Keratinocyte (primary cell): ENCODE measurements around the gene CMIP. TPM values are rescaled to one million over a fixed set of nuclear protein-coding genes. Genes with fewer than 3 reads are reported as not detected.

Experiments
- DNase-seq: peaks from one replicate; pipeline ENCODE4 v3.0.0-alpha.2; 2011; ENCODE audit warnings: low read depth, missing footprints, low spot score
- FAIRE-seq: peaks from 2 replicates; lab custom pipeline; 2011; peaks lifted over from hg19 to GRCh38; lab: Jason Lieb, UNC
- H2AFZ ChIP-seq: 2 replicates; pipeline ENCODE4 v1.6.0; 2012; ENCODE audit warnings: low read length, control low read depth, inconsistent platforms; ENCODE audit not compliant: control insufficient read depth
- H3K27ac ChIP-seq: 2 replicates; pipeline ENCODE4 v1.5.1; 2011; ENCODE audit warnings: low read length; ENCODE audit not compliant: control insufficient read depth, insufficient read depth
- H3K27me3 ChIP-seq: 3 replicates; pipeline ENCODE4 v1.6.0; 2011; ENCODE audit warnings: low read length; ENCODE audit not compliant: control insufficient read depth, insufficient read depth; ENCODE audit errors: extremely low read depth
- H3K36me3 ChIP-seq, 2 experiments: 2 replicates in 1 of 2; 3 replicates in 1 of 2; pipeline ENCODE4 v1.5.1; 2011; ENCODE audit warnings: low read length in 2 of 2, mild to moderate bottlenecking in 1 of 2; ENCODE audit not compliant: control insufficient read depth in 2 of 2, insufficient read depth in 2 of 2; ENCODE audit errors: extremely low read depth in 1 of 2
- H3K4me1 ChIP-seq: 3 replicates; pipeline ENCODE4 v1.5.1; 2011; ENCODE audit warnings: low read length; ENCODE audit not compliant: control insufficient read depth, insufficient read depth; ENCODE audit errors: extremely low read depth
- H3K4me2 ChIP-seq: 3 replicates; pipeline ENCODE4 v1.6.0; 2011; ENCODE audit warnings: low read depth, low read length; ENCODE audit not compliant: control insufficient read depth, insufficient read depth; ENCODE audit errors: extremely low read depth
- H3K4me3 ChIP-seq, 3 experiments: fragments of 200-600 bp in 1 of 3; sonication (generic) in 1 of 3; 2 replicates in 2 of 3; 3 replicates in 1 of 3; pipeline ENCODE4 v1.5.1; 2011 to 2016; ENCODE audit warnings: low read length in 3 of 3, mild to moderate bottlenecking in 3 of 3, control low read depth in 2 of 3, inconsistent platforms in 1 of 3, low read depth in 1 of 3, mixed read lengths in 1 of 3, mixed run types in 1 of 3, moderate library complexity in 1 of 3; ENCODE audit not compliant: control insufficient read depth in 2 of 3, insufficient read depth in 2 of 3; ENCODE audit errors: extremely low read depth in 1 of 3
- H3K79me2 ChIP-seq: 2 replicates; pipeline ENCODE4 v1.6.0; 2012; ENCODE audit warnings: low read length; ENCODE audit not compliant: control insufficient read depth, insufficient read depth
- H3K9ac ChIP-seq: 3 replicates; pipeline ENCODE4 v1.6.0; 2011; ENCODE audit warnings: low read length; ENCODE audit not compliant: control insufficient read depth, insufficient read depth; ENCODE audit errors: extremely low read depth
- H3K9me1 ChIP-seq: 3 replicates; pipeline ENCODE4 v1.6.0; 2011; ENCODE audit warnings: low read length; ENCODE audit not compliant: control insufficient read depth, insufficient read depth; ENCODE audit errors: extremely low read depth
- H3K9me3 ChIP-seq: 2 replicates; pipeline ENCODE4 v1.5.1; 2012; ENCODE audit warnings: low read depth, low read length; ENCODE audit not compliant: control insufficient read depth
- H4K20me1 ChIP-seq: 3 replicates; pipeline ENCODE4 v1.6.0; 2011; ENCODE audit warnings: low read length; ENCODE audit not compliant: control insufficient read depth, insufficient read depth; ENCODE audit errors: extremely low read depth
- EZH2 ChIP-seq: IDR thresholded peaks from one replicate; pipeline ENCODE4 v1.6.1; 2012; ENCODE audit warnings: inconsistent platforms, mild to moderate bottlenecking, low read length, moderate library complexity
- dilution Hi-C: fragments of 300-500 bp; cut with MboI; formaldehyde crosslinking; loops from one replicate; pipeline ENCODE4 v1.7.0; 2020; ENCODE audit warnings: low sequenced_read_pairs; ENCODE audit not compliant: extremely low pct_ligation_motif_present
- polyA plus RNA-seq, 5 experiments: library from polyadenylated mRNA; depleted of rRNA in 3 of 5; stranded (reverse) in 3 of 5; stranded (forward) in 1 of 5; unstranded in 1 of 5; fragments of >200 nt; gene quantifications; 1 replicate in 1 of 5; 2 replicates in 3 of 5; 3 replicates in 1 of 5; pipeline versions ENCODE4 v1.2.1 to v1.2.3, GENCODE V29; 2011 to 2012; ENCODE audit warnings: missing spikeins in 2 of 5, low read depth in 1 of 5, low replicate concordance in 1 of 5
- TF ChIP-seq, protein P1 (sequence below), 3 experiments: IDR thresholded peaks in 1 of 3; conservative IDR thresholded peaks in 1 of 3; optimal IDR thresholded peaks in 1 of 3; 2 replicates in 2 of 3; 3 replicates in 1 of 3; pipeline versions ENCODE3 to v1.5.1; 2011; ENCODE audit warnings: low read length in 3 of 3, mild to moderate bottlenecking in 3 of 3, moderate library complexity in 2 of 3, control low read depth in 1 of 3, inconsistent platforms in 1 of 3; ENCODE audit not compliant: insufficient read depth in 2 of 3; ENCODE audit errors: extremely low read depth in 1 of 3

CMIP gene
- polyA plus RNA-seq, 1 donor (not counting 4 experiments of a cell fraction or from before 2014, with no cell fraction given), result 5.0 TPM

GRCh38 chr16:81472391-81472790 is 27.8 kb downstream of the CMIP start:
- H3K36me3 ChIP-seq, result peaks cover 9 to 41% of the 10 kb centered on the region in 2 experiments
- no peak overlapping the region for H3K9ac ChIP-seq
- no peaks in the 10 kb centered on the region for H3K9me3 ChIP-seq
- H3K4me2 ChIP-seq, result no peak overlapping the region
- FAIRE-seq (no peak), DNase-seq (no peak)
- peaks cover 55% of the 10 kb centered on the region for H4K20me1 ChIP-seq
- H3K9me1 ChIP-seq, result peaks cover 8% of the 10 kb centered on the region
- H3K4me3 ChIP-seq, result no peak overlapping the region
- no peak overlapping the region for H2AFZ ChIP-seq
- no peak overlapping the region for H3K27ac ChIP-seq
- peaks cover 100% of the 10 kb centered on the region for H3K79me2 ChIP-seq
- no peaks in the 10 kb centered on the region for H3K4me1 ChIP-seq
- TF ChIP-seq, protein P1, sequence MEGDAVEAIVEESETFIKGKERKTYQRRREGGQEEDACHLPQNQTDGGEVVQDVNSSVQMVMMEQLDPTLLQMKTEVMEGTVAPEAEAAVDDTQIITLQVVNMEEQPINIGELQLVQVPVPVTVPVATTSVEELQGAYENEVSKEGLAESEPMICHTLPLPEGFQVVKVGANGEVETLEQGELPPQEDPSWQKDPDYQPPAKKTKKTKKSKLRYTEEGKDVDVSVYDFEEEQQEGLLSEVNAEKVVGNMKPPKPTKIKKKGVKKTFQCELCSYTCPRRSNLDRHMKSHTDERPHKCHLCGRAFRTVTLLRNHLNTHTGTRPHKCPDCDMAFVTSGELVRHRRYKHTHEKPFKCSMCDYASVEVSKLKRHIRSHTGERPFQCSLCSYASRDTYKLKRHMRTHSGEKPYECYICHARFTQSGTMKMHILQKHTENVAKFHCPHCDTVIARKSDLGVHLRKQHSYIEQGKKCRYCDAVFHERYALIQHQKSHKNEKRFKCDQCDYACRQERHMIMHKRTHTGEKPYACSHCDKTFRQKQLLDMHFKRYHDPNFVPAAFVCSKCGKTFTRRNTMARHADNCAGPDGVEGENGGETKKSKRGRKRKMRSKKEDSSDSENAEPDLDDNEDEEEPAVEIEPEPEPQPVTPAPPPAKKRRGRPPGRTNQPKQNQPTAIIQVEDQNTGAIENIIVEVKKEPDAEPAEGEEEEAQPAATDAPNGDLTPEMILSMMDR (optimal IDR thresholded peaks at IDR 0.05 in 1 of 3, IDR thresholded peaks at IDR 0.05 in 1 of 3, conservative IDR thresholded peaks at IDR 0.05 in 1 of 3; ENCODE audit: extremely low read depth in 1 of 3, insufficient read depth in 2 of 3, low read length in 3 of 3), result no peak
- no peak for TF ChIP-seq EZH2
- dilution Hi-C loops, result no loop called here
- no peaks in the 10 kb centered on the region for H3K27me3 ChIP-seq

DNA sequence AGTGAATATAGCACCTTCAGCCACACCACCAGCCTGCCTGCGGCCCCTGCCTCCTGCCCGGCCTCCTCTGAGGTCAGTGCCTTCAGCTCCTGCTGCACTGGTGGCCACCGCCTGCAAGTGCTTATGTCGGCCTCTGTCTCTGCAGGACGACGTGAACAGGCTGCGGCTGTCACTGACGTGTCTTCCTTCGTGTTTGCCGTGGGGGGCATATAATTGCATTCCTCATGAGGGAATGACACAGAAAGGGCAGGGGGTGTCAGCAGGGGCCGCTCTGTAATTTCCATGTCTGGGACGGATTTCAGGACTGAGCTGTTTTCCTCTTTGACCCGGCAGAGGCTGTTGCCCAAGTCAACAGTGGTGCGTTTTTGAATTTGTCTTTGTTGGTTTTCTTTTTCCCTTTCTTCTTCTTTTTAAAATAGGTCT is 28.5 kb downstream of the CMIP start:
- dilution Hi-C loops, result no loop called here
- H3K4me1 ChIP-seq, result no peaks in the 10 kb centered on the region
- H2AFZ ChIP-seq, result no peak overlapping the region
- H4K20me1 ChIP-seq, result peaks cover 55% of the 10 kb centered on the region
- H3K9me1 ChIP-seq, result peaks cover 8% of the 10 kb centered on the region
- FAIRE-seq, result no peak
- peaks cover 12 to 45% of the 10 kb centered on the region in 2 experiments for H3K36me3 ChIP-seq
- TF ChIP-seq, protein P1 (optimal IDR thresholded peaks at IDR 0.05 in 1 of 3, IDR thresholded peaks at IDR 0.05 in 1 of 3, conservative IDR thresholded peaks at IDR 0.05 in 1 of 3; ENCODE audit: extremely low read depth in 1 of 3, insufficient read depth in 2 of 3, low read length in 3 of 3), result no peak
- no peak for TF ChIP-seq EZH2
- no peak overlapping the region for H3K27ac ChIP-seq
- no peaks in the 10 kb centered on the region for H3K9me3 ChIP-seq
- no peak overlapping the region for H3K4me3 ChIP-seq
- H3K4me2 ChIP-seq, result no peak overlapping the region
- H3K9ac ChIP-seq, result no peak overlapping the region
- H3K27me3 ChIP-seq, result no peaks in the 10 kb centered on the region
- DNase-seq, result no peak
- H3K79me2 ChIP-seq, result peaks cover 100% of the 10 kb centered on the region
